SJCRH30 (cell line): ENCODE measurements around the gene STK32B. TPM values are rescaled to one million over a fixed set of nuclear protein-coding genes. Genes with fewer than 3 reads are reported as not detected.

ENCODE experiments used
- DNase-seq, 2 experiments: peaks; one replicate each; pipeline ENCODE4 v3.0.0-alpha.2; 2015 to 2020
- H3K27ac ChIP-seq: fragments of 250-450 bp; sonication (Bioruptor Pico); 2 replicates; pipeline ENCODE4 v1.5.1; 2020; ENCODE audit warnings: mild to moderate bottlenecking, moderate library complexity
- H3K27me3 ChIP-seq: fragments of 250-450 bp; sonication (Bioruptor Pico); 2 replicates; pipeline ENCODE4 v1.5.1; 2020; ENCODE audit warnings: mild to moderate bottlenecking, moderate library complexity
- H3K36me3 ChIP-seq: fragments of 250-450 bp; sonication (Bioruptor Pico); 2 replicates; pipeline ENCODE4 v1.5.1; 2020; ENCODE audit warnings: mild to moderate bottlenecking, moderate library complexity
- H3K4me1 ChIP-seq: fragments of 250-450 bp; sonication (Bioruptor Pico); 2 replicates; pipeline ENCODE4 v1.5.1; 2020; ENCODE audit warnings: mild to moderate bottlenecking, moderate library complexity
- H3K4me3 ChIP-seq: fragments of 250-450 bp; sonication (Bioruptor Pico); 2 replicates; pipeline ENCODE4 v1.5.1; 2020; ENCODE audit warnings: mild to moderate bottlenecking, moderate library complexity
- H3K9me3 ChIP-seq: fragments of 250-450 bp; sonication (Bioruptor Pico); replicated peaks from 2 replicates; pipeline ENCODE4 v1.5.1; 2020; ENCODE audit warnings: mild to moderate bottlenecking, moderate library complexity
- total RNA-seq: library from RNA; depleted of rRNA; stranded (reverse); fragments of >200 nt; shearing (Covaris generic); gene quantifications from 2 replicates; pipeline ENCODE4 v1.2.3, GENCODE V29; 2014

The STK32B gene
- total RNA-seq, 1 experiment from 2014 or later, result 0.20 TPM

GRCh38 chr4:5019796-5020195, 31.5 kb upstream of the STK32B start:
- H3K27me3 ChIP-seq, result no peaks in the 10 kb centered on the region
- peaks cover 2% of the 10 kb centered on the region; the same call in 1 of the 2 replicates for H3K9me3 ChIP-seq
- no peak overlapping the region for H3K27ac ChIP-seq
- H3K36me3 ChIP-seq, result no peaks in the 10 kb centered on the region
- peaks cover 5% of the 10 kb centered on the region for H3K4me1 ChIP-seq
- peak overlapping the region; percentile 51; the same call in 1 of the 2 replicates for H3K4me3 ChIP-seq
- no peak for DNase-seq

GRCh38 chr4:5020341-5020740, 30.9 kb upstream of the STK32B start:
- Histone ChIP-seq H3K4me1 (peaks cover 5% of the 10 kb centered on the region), H3K27ac (no peak overlapping the region), H3K36me3 (no peaks in the 10 kb centered on the region), H3K9me3 (peaks cover 2% of the 10 kb centered on the region; the same call in 1 of the 2 replicates), H3K4me3 (no peak overlapping the region), H3K27me3 (no peaks in the 10 kb centered on the region)
- DNase-seq, result no peak

GRCh38 chr4:5021546-5021945, 29.7 kb upstream of the STK32B start:
- DNase-seq, result no peak

GRCh38 chr4:5024673-5025072, 26.6 kb upstream of the STK32B start:
- Histone ChIP-seq H3K4me1 (peaks cover 15% of the 10 kb centered on the region), H3K4me3 (no peak overlapping the region), H3K9me3 (peaks cover 2% of the 10 kb centered on the region; the same call in 1 of the 2 replicates), H3K27ac (no peak overlapping the region), H3K36me3 (no peaks in the 10 kb centered on the region), H3K27me3 (no peaks in the 10 kb centered on the region)
- DNase-seq, result no peak

More at GRCh38 chr4:5021546-5021945, 29.7 kb upstream of the STK32B start:
- Histone ChIP-seq H3K36me3 (no peaks in the 10 kb centered on the region), H3K9me3 (peaks cover 2% of the 10 kb centered on the region; the same call in 1 of the 2 replicates), H3K27me3 (no peaks in the 10 kb centered on the region), H3K4me3 (no peak overlapping the region), H3K4me1 (peaks cover 5% of the 10 kb centered on the region), H3K27ac (no peak overlapping the region)

GRCh38 chr4:5026371-5026770, 24.9 kb upstream of the STK32B start:
- peaks cover 15% of the 10 kb centered on the region for H3K4me1 ChIP-seq
- no peaks in the 10 kb centered on the region for H3K36me3 ChIP-seq
- H3K4me3 ChIP-seq, result no peak overlapping the region
- DNase-seq, result no peak
- H3K27me3 ChIP-seq, result no peaks in the 10 kb centered on the region
- H3K27ac ChIP-seq, result no peak overlapping the region
- H3K9me3 ChIP-seq, result peaks cover 2% of the 10 kb centered on the region; the same call in 1 of the 2 replicates

GRCh38 chr4:5027346-5027745, 23.9 kb upstream of the STK32B start:
- Histone ChIP-seq H3K9me3 (peaks cover 2% of the 10 kb centered on the region; the same call in 1 of the 2 replicates), H3K4me3 (no peak overlapping the region), H3K36me3 (no peaks in the 10 kb centered on the region), H3K27ac (no peak overlapping the region), H3K27me3 (no peaks in the 10 kb centered on the region), H3K4me1 (peaks cover 15% of the 10 kb centered on the region)
- peak in 1 of 2 experiments; percentile 47 for DNase-seq

GRCh38 chr4:5028480-5028879, 22.8 kb upstream of the STK32B start:
- Histone ChIP-seq H3K36me3 (no peaks in the 10 kb centered on the region), H3K4me1 (peaks cover 25% of the 10 kb centered on the region), H3K9me3 (peaks cover 2% of the 10 kb centered on the region; the same call in 1 of the 2 replicates), H3K4me3 (no peak overlapping the region), H3K27ac (no peak overlapping the region), H3K27me3 (no peaks in the 10 kb centered on the region)
- peak in 1 of 2 experiments; percentile 47 for DNase-seq

GRCh38 chr4:5029447-5029846, 21.8 kb upstream of the STK32B start:
- Histone ChIP-seq H3K36me3 (no peaks in the 10 kb centered on the region), H3K4me1 (peaks cover 35% of the 10 kb centered on the region), H3K9me3 (no peaks in the 10 kb centered on the region), H3K27me3 (no peaks in the 10 kb centered on the region), H3K27ac (no peak overlapping the region), H3K4me3 (no peak overlapping the region)
- no peak for DNase-seq

- no peak overlapping the region for H3K27ac ChIP-seq
- no peaks in the 10 kb centered on the region for H3K27me3 ChIP-seq
- H3K4me3 ChIP-seq, result no peak overlapping the region
- H3K36me3 ChIP-seq, result no peaks in the 10 kb centered on the region
- peaks cover 43% of the 10 kb centered on the region for H3K4me1 ChIP-seq
- no peaks in the 10 kb centered on the region for H3K9me3 ChIP-seq
- no peak for DNase-seq
These were observed 21.1 kb upstream of the STK32B start for GRCh38 chr4:5030221-5030620.

GRCh38 chr4:5030927-5031326, 20.4 kb upstream of the STK32B start:
- Histone ChIP-seq H3K36me3 (no peaks in the 10 kb centered on the region), H3K4me3 (no peak overlapping the region), H3K27ac (no peak overlapping the region), H3K4me1 (peaks cover 46% of the 10 kb centered on the region), H3K27me3 (no peaks in the 10 kb centered on the region), H3K9me3 (no peaks in the 10 kb centered on the region)
- DNase-seq, result no peak

- Histone ChIP-seq H3K4me3 (no peak overlapping the region; the same call in 1 of the 2 replicates), H3K9me3 (no peaks in the 10 kb centered on the region), H3K27me3 (no peaks in the 10 kb centered on the region), H3K36me3 (no peaks in the 10 kb centered on the region), H3K27ac (peak overlapping the region; percentile 79), H3K4me1 (peaks cover 46% of the 10 kb centered on the region)
- DNase-seq, result no peak
These were observed 18.5 kb upstream of the STK32B start for GRCh38 chr4:5032813-5033212.

GRCh38 chr4:5033281-5033841, 17.9 kb upstream of the STK32B start:
- DNase-seq, result peak; percentile 72 to 80
- peak overlapping the region; percentile 79 for H3K27ac ChIP-seq
- H3K4me3 ChIP-seq, result peak overlapping the region; percentile 32
- peaks cover 45% of the 10 kb centered on the region for H3K4me1 ChIP-seq
- no peaks in the 10 kb centered on the region for H3K27me3 ChIP-seq
- H3K9me3 ChIP-seq, result no peaks in the 10 kb centered on the region
- no peaks in the 10 kb centered on the region for H3K36me3 ChIP-seq

- H3K4me3 ChIP-seq, result peak overlapping the region; percentile 32
- H3K27ac ChIP-seq, result peak overlapping the region; percentile 79
- H3K27me3 ChIP-seq, result no peaks in the 10 kb centered on the region
- no peaks in the 10 kb centered on the region for H3K9me3 ChIP-seq
- no peaks in the 10 kb centered on the region for H3K36me3 ChIP-seq
- H3K4me1 ChIP-seq, result peaks cover 51% of the 10 kb centered on the region
- peak; percentile 57 to 59 for DNase-seq
These were observed 17.1 kb upstream of the STK32B start for GRCh38 chr4:5034206-5034605.

- no peak for DNase-seq
- Histone ChIP-seq H3K4me3 (no peak overlapping the region), H3K9me3 (no peaks in the 10 kb centered on the region), H3K27me3 (no peaks in the 10 kb centered on the region), H3K4me1 (peaks cover 60% of the 10 kb centered on the region), H3K36me3 (no peaks in the 10 kb centered on the region), H3K27ac (no peak overlapping the region)
These were observed 15.0 kb upstream of the STK32B start for GRCh38 chr4:5036239-5036638.

GRCh38 chr4:5037553-5038551, 13.4 kb upstream of the STK32B start:
- no peaks in the 10 kb centered on the region for H3K36me3 ChIP-seq
- DNase-seq, result peak; percentile 79 to 89

More at GRCh38 chr4:5037553-5038551, 13.4 kb upstream of the STK32B start:
- Histone ChIP-seq H3K4me3 (no peak overlapping the region), H3K27me3 (no peaks in the 10 kb centered on the region), H3K4me1 (peaks cover 65% of the 10 kb centered on the region), H3K27ac (peak overlapping the region; percentile 94), H3K9me3 (no peaks in the 10 kb centered on the region)
